ENCODE data around the gene SOX18. TPM values are rescaled to one million over a fixed set of nuclear protein-coding genes. Genes with fewer than 3 reads are reported as not detected.
"Not testable (repeated sequence)": the region's sequence is repeated elsewhere in the genome, so short reads cannot be mapped to it uniquely, and the experiment has no call there.

The SOX18 gene
- total RNA-seq, 1 donor, result not detected

DNA sequence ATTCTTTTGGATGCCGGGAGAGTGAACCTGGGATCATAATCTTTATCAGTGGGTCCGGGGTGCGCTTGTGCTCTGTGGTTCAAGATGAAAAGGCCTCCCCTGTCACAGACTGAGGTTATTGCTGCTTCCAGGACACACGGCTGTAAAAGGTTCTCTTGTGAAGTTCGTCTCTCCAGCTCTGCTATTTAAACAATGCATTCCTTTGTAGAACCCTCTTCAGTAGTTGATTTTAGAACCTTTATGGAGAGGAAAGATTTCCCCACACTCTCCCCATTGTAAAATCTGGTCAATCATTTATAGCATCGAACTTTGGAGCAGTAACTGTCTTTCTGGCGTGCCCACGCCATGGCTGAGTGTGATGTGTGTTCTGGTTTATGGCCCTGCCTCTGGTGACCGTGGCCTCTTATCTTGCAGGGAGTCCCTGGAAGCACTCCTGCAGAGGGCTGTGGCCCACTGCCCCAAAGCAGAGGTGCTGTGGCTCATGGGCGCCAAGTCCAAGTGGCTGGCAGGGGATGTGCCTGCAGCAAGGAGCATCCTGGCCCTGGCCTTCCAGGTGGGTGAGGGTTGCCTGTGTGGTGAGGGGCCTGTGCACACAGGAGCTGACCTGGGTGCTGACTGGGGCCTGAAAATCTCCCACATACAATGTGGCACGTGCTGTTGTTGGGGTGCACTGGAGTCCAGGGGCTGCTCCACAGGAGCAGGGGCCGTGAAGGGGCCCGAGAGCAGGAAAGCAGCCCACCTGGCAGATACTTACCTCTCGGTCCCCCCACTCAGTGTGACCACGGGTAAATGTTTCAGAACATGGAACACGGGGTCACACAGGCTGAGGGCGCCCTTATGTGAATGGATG is 25.1 kb downstream of the SOX18 start:
- no peak overlapping the region for H3K4me3 ChIP-seq (ENCODE audit: low read depth, low read length)
- TF ChIP-seq, protein P1, sequence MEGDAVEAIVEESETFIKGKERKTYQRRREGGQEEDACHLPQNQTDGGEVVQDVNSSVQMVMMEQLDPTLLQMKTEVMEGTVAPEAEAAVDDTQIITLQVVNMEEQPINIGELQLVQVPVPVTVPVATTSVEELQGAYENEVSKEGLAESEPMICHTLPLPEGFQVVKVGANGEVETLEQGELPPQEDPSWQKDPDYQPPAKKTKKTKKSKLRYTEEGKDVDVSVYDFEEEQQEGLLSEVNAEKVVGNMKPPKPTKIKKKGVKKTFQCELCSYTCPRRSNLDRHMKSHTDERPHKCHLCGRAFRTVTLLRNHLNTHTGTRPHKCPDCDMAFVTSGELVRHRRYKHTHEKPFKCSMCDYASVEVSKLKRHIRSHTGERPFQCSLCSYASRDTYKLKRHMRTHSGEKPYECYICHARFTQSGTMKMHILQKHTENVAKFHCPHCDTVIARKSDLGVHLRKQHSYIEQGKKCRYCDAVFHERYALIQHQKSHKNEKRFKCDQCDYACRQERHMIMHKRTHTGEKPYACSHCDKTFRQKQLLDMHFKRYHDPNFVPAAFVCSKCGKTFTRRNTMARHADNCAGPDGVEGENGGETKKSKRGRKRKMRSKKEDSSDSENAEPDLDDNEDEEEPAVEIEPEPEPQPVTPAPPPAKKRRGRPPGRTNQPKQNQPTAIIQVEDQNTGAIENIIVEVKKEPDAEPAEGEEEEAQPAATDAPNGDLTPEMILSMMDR (IDR thresholded peaks at IDR 0.05; ENCODE audit: insufficient read depth, low read depth, low read length), result no peak
- DNase-seq (ENCODE audit: low read depth), result no peak

DNA sequence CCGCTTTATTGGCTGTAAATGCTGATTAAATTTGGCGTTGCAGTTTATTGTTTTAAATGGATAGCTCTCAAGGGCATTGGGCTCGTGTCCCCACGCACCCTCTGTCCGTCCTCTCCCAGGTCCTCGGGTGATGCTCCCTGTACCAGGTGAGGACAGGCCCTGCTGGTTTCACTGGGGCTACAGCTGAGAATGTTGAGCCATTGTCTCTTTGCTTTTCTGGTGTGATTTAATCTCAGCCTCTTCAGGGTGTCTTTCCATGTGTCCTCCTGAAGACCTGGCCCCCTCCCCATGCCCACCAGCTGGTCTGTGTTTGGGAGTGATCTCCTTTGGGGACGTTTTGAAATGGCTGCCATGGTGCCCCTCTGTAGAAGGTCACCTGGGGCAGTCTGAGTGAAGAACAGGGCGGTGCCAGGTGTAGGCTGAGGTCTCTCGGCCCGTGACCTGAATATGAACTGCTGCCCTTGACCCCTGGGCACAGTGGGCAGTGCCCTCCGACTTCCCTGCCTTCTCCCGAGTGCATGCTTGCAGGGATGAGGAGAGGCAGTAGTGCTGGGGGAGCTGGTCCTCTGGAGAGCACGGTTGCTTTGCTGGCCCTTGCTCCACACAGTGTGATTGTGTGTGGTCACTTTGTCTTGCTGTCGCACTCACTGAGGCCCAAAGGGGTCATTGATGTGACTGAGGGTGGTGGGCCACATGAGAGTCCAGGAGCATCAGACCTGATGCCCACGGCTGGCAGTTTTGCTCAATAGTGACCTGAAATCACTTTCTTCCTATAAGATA is 25.9 kb downstream of the SOX18 start:
- no peak for DNase-seq (ENCODE audit: low read depth)
- H3K4me3 ChIP-seq (ENCODE audit: low read depth, low read length), result no peak overlapping the region
- TF ChIP-seq, protein P1 (IDR thresholded peaks at IDR 0.05; ENCODE audit: insufficient read depth, low read depth, low read length), result no peak

GRCh38 chr20:64022671-64023360 is 26.6 kb downstream of the SOX18 start:
- TF ChIP-seq, protein P1 (IDR thresholded peaks at IDR 0.05; ENCODE audit: insufficient read depth, low read depth, low read length), result no peak
- DNase-seq (ENCODE audit: low read depth), result no peak
- H3K4me3 ChIP-seq (ENCODE audit: low read depth, low read length), result no peak overlapping the region

DNA sequence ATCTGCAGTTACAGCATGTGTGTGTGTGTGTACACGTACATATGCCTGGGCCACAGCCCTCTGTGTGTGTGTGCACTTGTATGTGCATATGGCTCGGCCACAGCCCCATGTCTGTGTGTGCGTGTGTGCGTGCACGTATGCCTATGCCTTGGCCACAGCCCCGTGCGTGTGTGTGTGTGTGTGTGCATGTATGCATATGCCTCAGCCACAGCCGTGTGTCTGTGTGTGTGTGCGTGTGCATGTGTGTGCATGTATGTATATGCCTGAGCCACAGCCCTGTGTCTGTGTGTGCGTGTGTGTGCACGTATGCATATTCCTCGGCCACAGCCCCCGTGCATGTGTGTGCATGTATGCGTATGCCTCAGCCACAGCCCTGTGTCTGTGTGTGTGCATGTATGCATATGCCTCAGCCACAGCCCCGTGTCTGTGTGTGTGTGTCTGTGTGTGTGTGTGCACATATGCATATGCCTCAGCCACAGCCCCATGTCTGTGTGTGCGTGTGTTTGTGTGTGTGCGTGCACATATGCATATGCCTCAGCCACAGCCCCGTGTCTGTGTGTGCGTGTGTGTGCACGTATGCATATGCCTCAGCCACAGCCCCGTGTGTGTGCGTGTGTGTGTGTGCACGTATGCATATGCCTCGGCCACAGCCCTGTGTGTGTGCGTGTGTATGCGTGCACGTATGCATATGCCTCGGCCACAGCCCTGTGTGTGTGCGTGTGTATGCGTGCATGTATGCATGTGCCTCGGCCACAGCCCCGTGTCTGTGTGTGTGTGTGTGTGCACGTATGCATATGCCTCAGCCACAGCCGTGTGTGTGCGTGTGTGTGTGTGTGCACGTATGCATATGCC is 28.1 kb downstream of the SOX18 start:
- no peak overlapping the region for H3K4me3 ChIP-seq (ENCODE audit: low read depth, low read length)
- DNase-seq (ENCODE audit: low read depth), result no peak
- TF ChIP-seq, protein P1 (IDR thresholded peaks at IDR 0.05; ENCODE audit: insufficient read depth, low read depth, low read length), result no peak

- no peak for DNase-seq (ENCODE audit: low read depth)
- H3K4me3 ChIP-seq (ENCODE audit: low read depth, low read length), result no peak overlapping the region
- TF ChIP-seq, protein P1 (IDR thresholded peaks at IDR 0.05; ENCODE audit: insufficient read depth, low read depth, low read length), result no peak
Measured at GRCh38 chr20:64015635-64016034, 33.8 kb downstream of the SOX18 start.

DNA sequence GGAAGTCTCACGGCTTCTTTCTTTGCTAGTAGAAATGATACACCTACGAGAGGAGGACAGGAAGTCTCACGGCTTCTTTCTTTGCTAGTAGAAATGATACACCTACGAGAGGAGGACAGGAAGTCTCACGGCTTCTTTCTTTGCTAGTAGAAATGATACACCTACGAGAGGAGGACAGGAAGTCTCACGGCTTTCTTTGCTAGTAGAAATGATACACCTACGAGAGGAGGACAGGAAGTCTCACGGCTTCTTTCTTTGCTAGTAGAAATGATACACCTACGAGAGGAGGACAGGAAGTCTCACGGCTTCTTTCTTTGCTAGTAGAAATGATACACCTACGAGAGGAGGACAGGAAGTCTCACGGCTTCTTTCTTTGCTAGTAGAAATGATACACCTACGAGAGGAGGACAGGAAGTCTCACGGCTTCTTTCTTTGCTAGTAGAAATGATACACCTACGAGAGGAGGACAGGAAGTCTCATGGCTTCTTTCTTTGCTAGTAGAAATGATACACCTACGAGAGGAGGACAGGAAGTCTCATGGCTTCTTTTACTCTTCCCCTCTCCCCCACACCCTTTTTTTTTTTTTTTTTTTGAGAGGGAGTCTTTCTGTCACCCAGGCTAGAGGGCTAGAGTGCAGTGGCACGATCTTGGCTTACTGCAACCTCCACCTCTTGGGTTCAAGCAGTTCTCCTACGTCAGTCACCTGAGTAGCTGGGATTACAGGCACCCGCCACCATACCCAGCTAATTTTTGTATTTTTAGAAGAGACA is 36.9 kb downstream of the SOX18 start:
- not testable (repeated sequence) for DNase-seq (ENCODE audit: low read depth); H3K4me3 ChIP-seq (ENCODE audit: low read depth, low read length)

Measured in fibroblast of villous mesenchyme (primary cell).